A673 (cell line): ENCODE results near the gene GBE1. TPM values are rescaled to one million over a fixed set of nuclear protein-coding genes. Genes with fewer than 3 reads are reported as not detected.

Experiments used
- BruUV-seq: library from RNA; stranded (reverse); fragments of 400-500 nt; replicated peaks from 2 replicates; lab custom pipeline; 2021; lab: Mats Ljungman, UMichigan
- CTCF ChIA-PET: fragments of 300-600 bp; sonication (Branson Sonifier 250); formaldehyde crosslinking; loops from one replicate; lab custom pipeline; 2022; ENCODE audit warnings: antibody characterized with exemption; lab: Charles Lee
- POLR2A ChIA-PET: fragments of 300-600 bp; sonication (Branson Sonifier 250); formaldehyde crosslinking; loops from one replicate; lab custom pipeline; 2022; ENCODE audit warnings: antibody characterized with exemption; ENCODE audit not compliant: low non-redundant PET; lab: Charles Lee
- DNase-seq: peaks from one replicate; pipeline ENCODE4 v3.0.0-alpha.2; 2015; ENCODE audit warnings: low spot score
- H3K27ac ChIP-seq: fragments of 200-600 bp; sonication (generic); 2 replicates; pipeline ENCODE4 v1.5.1; 2016; ENCODE audit warnings: mixed run types, low read depth, mild to moderate bottlenecking, mixed read lengths, antibody characterized with exemption, low read length; ENCODE audit not compliant: poor library complexity, severe bottlenecking
- H3K27me3 ChIP-seq: fragments of 200-600 bp; sonication (generic); replicated peaks from 2 replicates; pipeline ENCODE4 v1.6.1; 2017; ENCODE audit warnings: mixed run types, low read depth, mild to moderate bottlenecking, mixed read lengths, antibody characterized with exemption, low read length; ENCODE audit not compliant: insufficient read depth, poor library complexity
- H3K36me3 ChIP-seq: fragments of 200-600 bp; sonication (generic); 2 replicates; pipeline ENCODE4 v1.6.1; 2016; ENCODE audit warnings: mixed run types, mild to moderate bottlenecking, mixed read lengths, antibody characterized with exemption, low read length; ENCODE audit not compliant: insufficient read depth, poor library complexity, severe bottlenecking
- H3K4me1 ChIP-seq: fragments of 200-600 bp; sonication (generic); 2 replicates; pipeline ENCODE4 v1.6.1; 2017; ENCODE audit warnings: mixed run types, mild to moderate bottlenecking, mixed read lengths, antibody characterized with exemption, low read length; ENCODE audit not compliant: insufficient read depth, poor library complexity, severe bottlenecking
- H3K4me3 ChIP-seq: fragments of 200-600 bp; sonication (generic); 2 replicates; pipeline ENCODE4 v1.5.1; 2016; ENCODE audit warnings: low read depth, mixed run types, mild to moderate bottlenecking, mixed read lengths, low read length; ENCODE audit not compliant: poor library complexity, severe bottlenecking
- H3K9me3 ChIP-seq: fragments of 200-600 bp; sonication (generic); 2 replicates; pipeline ENCODE4 v1.6.1; 2016; ENCODE audit warnings: mixed run types, low read depth, mild to moderate bottlenecking, mixed read lengths, antibody characterized with exemption, low read length; ENCODE audit not compliant: poor library complexity, severe bottlenecking
- EZH2 ChIP-seq: fragments of 200-600 bp; sonication (generic); IDR thresholded peaks from 2 replicates; pipeline ENCODE4 v1.6.1; 2017; ENCODE audit warnings: borderline replicate concordance, low read depth, mild to moderate bottlenecking, mixed read lengths, antibody characterized with exemption, low read length; ENCODE audit not compliant: poor library complexity, severe bottlenecking
- intact Hi-C: fragments of 100-400 bp; cut with micrococcal nuclease; formaldehyde crosslinking; loops from one replicate; pipeline ENCODE4 v1.10.0; 2022; ENCODE audit not compliant: unreplicated experiment
- total RNA-seq: library from RNA; stranded (reverse); gene quantifications from 2 replicates; pipeline ENCODE4 v1.2.3, GENCODE V29; 2021
- TF ChIP-seq, protein P1 (sequence below): fragments of 300-800, 200-600 bp; sonication (generic); conservative IDR thresholded peaks from 2 replicates; pipeline ENCODE4 v1.5.1; 2017; ENCODE audit warnings: low read depth, mild to moderate bottlenecking, antibody characterized with exemption, low read length, moderate library complexity, mixed read lengths

Gene GBE1
- total RNA-seq, 1 experiment from 2014 or later = 8.2 TPM

DNA sequence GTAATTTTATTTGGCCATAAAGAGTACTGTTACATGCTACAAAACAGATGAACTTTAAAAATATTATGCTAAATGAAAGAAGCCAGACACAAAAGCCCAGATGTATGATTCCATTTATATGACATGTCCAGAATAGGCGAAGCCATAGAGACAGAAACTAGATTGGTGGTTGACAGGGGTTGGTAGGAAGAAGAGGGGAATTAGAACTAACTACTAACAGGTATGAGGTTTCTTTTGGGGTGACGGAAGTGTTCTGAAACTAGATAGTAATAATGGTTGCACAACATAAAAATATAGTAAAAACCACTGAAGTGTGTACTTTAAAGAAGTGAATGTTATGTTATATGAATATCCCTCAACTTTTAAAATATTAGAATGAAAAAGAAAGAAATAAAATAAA, 66.1 kb downstream of the GBE1 start:
- H3K27me3 ChIP-seq = no peaks in the 10 kb centered on the region
- no peaks in the 10 kb centered on the region for H3K4me1 ChIP-seq
- ChIA-PET CTCF (no interaction called here), POLR2A (no interaction called here)
- H3K9me3 ChIP-seq = no peaks in the 10 kb centered on the region
- H3K36me3 ChIP-seq = no peaks in the 10 kb centered on the region
- DNase-seq = no peak
- H3K4me3 ChIP-seq = no peak overlapping the region
- intact Hi-C loops = no loop called here
- no TSS peak for BruUV-seq
- TF ChIP-seq, protein P1, sequence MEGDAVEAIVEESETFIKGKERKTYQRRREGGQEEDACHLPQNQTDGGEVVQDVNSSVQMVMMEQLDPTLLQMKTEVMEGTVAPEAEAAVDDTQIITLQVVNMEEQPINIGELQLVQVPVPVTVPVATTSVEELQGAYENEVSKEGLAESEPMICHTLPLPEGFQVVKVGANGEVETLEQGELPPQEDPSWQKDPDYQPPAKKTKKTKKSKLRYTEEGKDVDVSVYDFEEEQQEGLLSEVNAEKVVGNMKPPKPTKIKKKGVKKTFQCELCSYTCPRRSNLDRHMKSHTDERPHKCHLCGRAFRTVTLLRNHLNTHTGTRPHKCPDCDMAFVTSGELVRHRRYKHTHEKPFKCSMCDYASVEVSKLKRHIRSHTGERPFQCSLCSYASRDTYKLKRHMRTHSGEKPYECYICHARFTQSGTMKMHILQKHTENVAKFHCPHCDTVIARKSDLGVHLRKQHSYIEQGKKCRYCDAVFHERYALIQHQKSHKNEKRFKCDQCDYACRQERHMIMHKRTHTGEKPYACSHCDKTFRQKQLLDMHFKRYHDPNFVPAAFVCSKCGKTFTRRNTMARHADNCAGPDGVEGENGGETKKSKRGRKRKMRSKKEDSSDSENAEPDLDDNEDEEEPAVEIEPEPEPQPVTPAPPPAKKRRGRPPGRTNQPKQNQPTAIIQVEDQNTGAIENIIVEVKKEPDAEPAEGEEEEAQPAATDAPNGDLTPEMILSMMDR = no peak
- no peak for TF ChIP-seq EZH2
- H3K27ac ChIP-seq = no peak overlapping the region

DNA sequence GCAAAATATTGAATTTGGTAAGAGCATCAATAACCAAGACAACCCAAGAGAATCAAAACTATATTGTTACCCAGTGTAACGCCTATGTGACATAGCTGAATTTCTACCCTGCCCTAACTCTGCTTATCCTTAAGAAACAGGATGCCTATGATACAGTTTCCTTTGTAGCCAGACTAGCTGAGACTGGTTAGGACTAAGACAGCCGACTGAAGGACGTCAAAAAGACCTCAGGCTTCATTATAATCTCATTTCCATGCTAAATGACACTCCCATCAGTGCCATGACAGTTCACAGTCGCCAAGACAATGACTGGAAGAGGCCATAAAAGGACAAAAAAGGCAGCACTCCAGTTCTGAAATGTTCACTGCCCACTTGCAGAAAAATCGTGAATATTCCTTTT, 66.8 kb downstream of the GBE1 start:
- H3K27me3 ChIP-seq = no peaks in the 10 kb centered on the region
- no peak overlapping the region for H3K27ac ChIP-seq
- H3K36me3 ChIP-seq = no peaks in the 10 kb centered on the region
- no peak overlapping the region for H3K4me3 ChIP-seq
- no peaks in the 10 kb centered on the region for H3K9me3 ChIP-seq
- no TSS peak for BruUV-seq
- intact Hi-C loops = no loop called here
- POLR2A ChIA-PET = no interaction called here
- TF ChIP-seq, protein P1 = no peak
- TF ChIP-seq EZH2 = no peak
- H3K4me1 ChIP-seq = no peaks in the 10 kb centered on the region
- no peak for DNase-seq
- CTCF ChIA-PET = no interaction called here

DNA sequence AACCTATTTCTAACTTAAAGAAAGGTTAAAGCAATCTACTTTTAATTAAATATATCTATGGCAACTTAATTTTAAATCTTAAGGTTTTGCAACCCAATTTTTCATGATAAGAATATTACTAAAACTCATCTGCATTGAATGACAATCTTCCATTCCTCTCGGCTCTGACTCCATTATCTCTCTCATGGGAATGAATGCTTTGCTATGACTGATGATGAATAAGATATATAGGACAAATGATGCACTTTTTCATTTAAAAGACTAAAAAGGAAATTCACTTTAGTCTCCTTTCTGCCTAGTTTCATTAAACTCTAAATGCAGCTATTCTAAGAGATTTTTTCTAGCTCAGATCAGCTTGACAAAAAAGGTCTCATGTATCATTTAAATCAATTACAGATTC, 68.7 kb downstream of the GBE1 start:
- Histone ChIP-seq H3K4me1 (no peaks in the 10 kb centered on the region), H3K36me3 (no peaks in the 10 kb centered on the region), H3K9me3 (no peaks in the 10 kb centered on the region), H3K27me3 (no peaks in the 10 kb centered on the region), H3K4me3 (no peak overlapping the region), H3K27ac (no peak overlapping the region)
- TF ChIP-seq, protein P1 = no peak
- no peak for TF ChIP-seq EZH2
- no TSS peak for BruUV-seq
- CTCF ChIA-PET = no interaction called here
- intact Hi-C loops = no loop called here
- POLR2A ChIA-PET = no interaction called here
- DNase-seq = no peak
